Measurements from ENCODE around the gene FBXL17.
"Not testable (repeated sequence)": the region's sequence is repeated elsewhere in the genome, so short reads cannot be mapped to it uniquely, and the experiment has no call there.

Gene FBXL17

DNA sequence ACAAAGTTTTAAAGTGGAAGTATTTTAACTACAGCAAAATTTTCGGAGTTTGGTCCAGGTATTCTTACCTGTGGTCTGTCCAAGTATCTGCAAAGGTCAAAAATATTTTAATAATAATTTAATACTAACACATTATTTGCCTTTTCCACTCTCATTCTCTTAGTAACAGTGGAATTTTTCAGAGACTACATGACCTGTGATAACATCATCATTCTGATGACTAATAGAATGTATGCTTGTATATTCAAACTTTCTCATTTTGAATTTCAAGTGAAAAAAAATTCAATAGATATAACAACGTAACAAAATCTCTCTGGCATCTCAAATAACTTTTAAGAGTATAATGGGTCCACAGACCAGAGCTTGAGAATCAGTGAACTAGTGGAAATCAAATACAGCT, 78.3 kb downstream of the FBXL17 start:
- H3K4me3 ChIP-seq (ENCODE audit: low read depth in 1 of 2, low read length in 2 of 2) = no peak overlapping the region
- no peaks in the 10 kb centered on the region for H3K4me1 ChIP-seq (ENCODE audit: control insufficient read depth in 1 of 2, insufficient read depth in 2 of 2, low read length in 2 of 2)
- no peaks in the 10 kb centered on the region for H3K27me3 ChIP-seq (ENCODE audit: low read depth, low read length)
- H3K9me3 ChIP-seq (ENCODE audit: control insufficient read depth in 1 of 2, low read length in 2 of 2) = no peaks in the 10 kb centered on the region
- no peaks in the 10 kb centered on the region for H3K36me3 ChIP-seq (ENCODE audit: control insufficient read depth in 1 of 2, insufficient read depth in 2 of 2, low read length in 2 of 2)
- no peak overlapping the region for H3K27ac ChIP-seq (ENCODE audit: low read length)

GRCh38 chr5:108303086-108303485, 78.8 kb downstream of the FBXL17 start:
- Histone ChIP-seq H3K36me3 (ENCODE audit: control insufficient read depth in 1 of 2, insufficient read depth in 2 of 2, low read length in 2 of 2) (no peaks in the 10 kb centered on the region), H3K4me3 (ENCODE audit: low read depth in 1 of 2, low read length in 2 of 2) (no peak overlapping the region), H3K27ac (ENCODE audit: low read length) (no peak overlapping the region), H3K9me3 (ENCODE audit: control insufficient read depth in 1 of 2, low read length in 2 of 2) (no peaks in the 10 kb centered on the region), H3K27me3 (ENCODE audit: low read depth, low read length) (no peaks in the 10 kb centered on the region), H3K4me1 (ENCODE audit: control insufficient read depth in 1 of 2, insufficient read depth in 2 of 2, low read length in 2 of 2) (no peaks in the 10 kb centered on the region)

GRCh38 chr5:108297042-108297601, 84.8 kb downstream of the FBXL17 start:
- Histone ChIP-seq H3K4me1 (ENCODE audit: control insufficient read depth in 1 of 2, insufficient read depth in 2 of 2, low read length in 2 of 2) (no peaks in the 10 kb centered on the region), H3K9me3 (ENCODE audit: control insufficient read depth in 1 of 2, low read length in 2 of 2) (no peaks in the 10 kb centered on the region), H3K4me3 (ENCODE audit: low read depth in 1 of 2, low read length in 2 of 2) (no peak overlapping the region), H3K27me3 (ENCODE audit: low read depth, low read length) (no peaks in the 10 kb centered on the region), H3K27ac (ENCODE audit: low read length) (no peak overlapping the region), H3K36me3 (ENCODE audit: control insufficient read depth in 1 of 2, insufficient read depth in 2 of 2, low read length in 2 of 2) (no peaks in the 10 kb centered on the region)

GRCh38 chr5:108295578-108296368, 86.1 kb downstream of the FBXL17 start:
- H3K27me3 ChIP-seq (ENCODE audit: low read depth, low read length) = no peaks in the 10 kb centered on the region
- H3K4me3 ChIP-seq (ENCODE audit: low read depth in 1 of 2, low read length in 2 of 2) = no peak overlapping the region
- H3K27ac ChIP-seq (ENCODE audit: low read length) = peak overlapping the region; percentile 32
- H3K4me1 ChIP-seq (ENCODE audit: control insufficient read depth in 1 of 2, insufficient read depth in 2 of 2, low read length in 2 of 2) = no peaks in the 10 kb centered on the region
- H3K9me3 ChIP-seq (ENCODE audit: control insufficient read depth in 1 of 2, low read length in 2 of 2) = no peaks in the 10 kb centered on the region
- no peaks in the 10 kb centered on the region for H3K36me3 ChIP-seq (ENCODE audit: control insufficient read depth in 1 of 2, insufficient read depth in 2 of 2, low read length in 2 of 2)

GRCh38 chr5:108280960-108281569, 100.8 kb downstream of the FBXL17 start:
- Histone ChIP-seq H3K4me1 (ENCODE audit: control insufficient read depth in 1 of 2, insufficient read depth in 2 of 2, low read length in 2 of 2) (no peaks in the 10 kb centered on the region), H3K36me3 (ENCODE audit: control insufficient read depth in 1 of 2, insufficient read depth in 2 of 2, low read length in 2 of 2) (no peaks in the 10 kb centered on the region), H3K27ac (ENCODE audit: low read length) (no peak overlapping the region), H3K4me3 (ENCODE audit: low read depth in 1 of 2, low read length in 2 of 2) (no peak overlapping the region), H3K9me3 (ENCODE audit: control insufficient read depth in 1 of 2, low read length in 2 of 2) (peaks cover 0 to 3% of the 10 kb centered on the region in 2 donors), H3K27me3 (ENCODE audit: low read depth, low read length) (no peaks in the 10 kb centered on the region)

DNA sequence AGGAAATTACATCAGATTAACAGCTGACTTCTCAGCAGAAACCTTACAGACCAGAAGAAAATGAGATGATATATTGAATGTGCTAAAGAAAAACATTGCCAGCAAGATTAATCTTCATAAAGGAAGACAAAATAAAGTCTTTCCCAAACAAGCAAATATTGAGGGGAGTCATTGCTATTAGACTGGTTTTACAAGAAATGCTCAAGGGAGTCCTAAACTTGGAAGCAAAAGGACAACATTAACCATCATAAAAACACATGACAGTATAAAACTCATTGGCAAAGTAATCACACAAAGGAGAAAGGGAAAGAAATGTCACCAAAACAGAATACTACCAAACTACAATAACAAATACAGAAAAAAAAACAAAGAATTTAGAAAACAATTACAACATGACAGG, 101.7 kb downstream of the FBXL17 start:
- no peaks in the 10 kb centered on the region for H3K36me3 ChIP-seq (ENCODE audit: control insufficient read depth in 1 of 2, insufficient read depth in 2 of 2, low read length in 2 of 2)
- H3K4me1 ChIP-seq (ENCODE audit: control insufficient read depth in 1 of 2, insufficient read depth in 2 of 2, low read length in 2 of 2) = no peaks in the 10 kb centered on the region
- H3K27ac ChIP-seq (ENCODE audit: low read length) = no peak overlapping the region
- no peak overlapping the region for H3K4me3 ChIP-seq (ENCODE audit: low read depth in 1 of 2, low read length in 2 of 2)
- H3K9me3 ChIP-seq (ENCODE audit: control insufficient read depth in 1 of 2, low read length in 2 of 2) = no peaks in the 10 kb centered on the region
- H3K27me3 ChIP-seq (ENCODE audit: low read depth, low read length) = no peaks in the 10 kb centered on the region

- Histone ChIP-seq H3K36me3 (ENCODE audit: control insufficient read depth in 1 of 2, insufficient read depth in 2 of 2, low read length in 2 of 2) (no peaks in the 10 kb centered on the region), H3K4me3 (ENCODE audit: low read depth in 1 of 2, low read length in 2 of 2) (no peak overlapping the region), H3K9me3 (ENCODE audit: control insufficient read depth in 1 of 2, low read length in 2 of 2) (no peaks in the 10 kb centered on the region), H3K27me3 (ENCODE audit: low read depth, low read length) (no peaks in the 10 kb centered on the region), H3K27ac (ENCODE audit: low read length) (no peak overlapping the region), H3K4me1 (ENCODE audit: control insufficient read depth in 1 of 2, insufficient read depth in 2 of 2, low read length in 2 of 2) (no peaks in the 10 kb centered on the region)
Measured at GRCh38 chr5:108278285-108279240, 103.3 kb downstream of the FBXL17 start.

DNA sequence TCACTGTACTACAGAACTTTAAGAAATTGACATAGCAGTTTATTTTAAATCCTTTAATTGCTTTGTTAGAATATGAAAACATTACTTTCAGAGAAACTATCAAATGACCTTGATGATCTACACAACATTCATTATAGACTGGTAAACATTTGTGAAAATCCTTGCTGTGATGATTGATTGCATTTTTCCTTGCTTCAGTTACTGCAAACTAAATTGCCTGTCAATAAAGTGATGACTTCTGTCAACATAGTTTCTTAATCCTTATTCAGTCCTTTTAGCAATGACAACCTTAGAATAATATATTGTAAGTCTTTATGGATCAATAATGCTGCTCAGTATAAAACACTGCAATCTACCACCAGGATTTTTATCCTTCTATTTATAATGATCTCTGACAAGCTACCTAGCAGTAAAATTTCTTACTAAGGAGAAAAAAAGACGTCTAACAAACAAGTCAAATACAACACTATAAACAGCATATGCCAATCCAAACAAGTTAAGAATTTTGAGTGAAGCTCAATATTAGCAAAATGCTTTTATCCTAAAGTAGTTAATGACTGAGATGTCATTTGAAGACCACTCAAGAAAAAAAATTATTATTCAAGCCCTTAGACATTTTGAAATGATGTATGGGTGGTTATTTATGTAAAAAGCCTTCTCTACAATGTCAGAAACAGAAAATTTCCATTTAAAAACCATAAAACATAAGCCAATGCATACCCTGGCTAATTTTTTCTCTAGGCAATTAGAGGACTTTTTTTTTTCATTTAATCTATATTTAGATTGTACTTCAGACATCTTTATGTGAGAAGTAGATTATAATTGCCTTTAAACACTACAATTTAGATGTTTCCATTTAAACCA, 105.5 kb downstream of the FBXL17 start:
- no peaks in the 10 kb centered on the region for H3K4me1 ChIP-seq (ENCODE audit: control insufficient read depth in 1 of 2, insufficient read depth in 2 of 2, low read length in 2 of 2)
- no peak overlapping the region for H3K4me3 ChIP-seq (ENCODE audit: low read depth in 1 of 2, low read length in 2 of 2)
- H3K9me3 ChIP-seq (ENCODE audit: control insufficient read depth in 1 of 2, low read length in 2 of 2) = no peaks in the 10 kb centered on the region
- H3K27ac ChIP-seq (ENCODE audit: low read length) = no peak overlapping the region
- H3K36me3 ChIP-seq (ENCODE audit: control insufficient read depth in 1 of 2, insufficient read depth in 2 of 2, low read length in 2 of 2) = no peaks in the 10 kb centered on the region
- H3K27me3 ChIP-seq (ENCODE audit: low read depth, low read length) = no peaks in the 10 kb centered on the region

- not testable (repeated sequence) for H3K9me3 ChIP-seq (ENCODE audit: control insufficient read depth in 1 of 2, low read length in 2 of 2); H3K27me3 ChIP-seq (ENCODE audit: low read depth, low read length); H3K4me3 ChIP-seq (ENCODE audit: low read depth in 1 of 2, low read length in 2 of 2); H3K4me1 ChIP-seq (ENCODE audit: control insufficient read depth in 1 of 2, insufficient read depth in 2 of 2, low read length in 2 of 2); H3K36me3 ChIP-seq (ENCODE audit: control insufficient read depth in 1 of 2, insufficient read depth in 2 of 2, low read length in 2 of 2); H3K27ac ChIP-seq (ENCODE audit: low read length)
Measured at GRCh38 chr5:108274080-108274479, 107.8 kb downstream of the FBXL17 start.

GRCh38 chr5:108271127-108271526, 110.8 kb downstream of the FBXL17 start:
- Histone ChIP-seq H3K27ac (ENCODE audit: low read length) (no peak overlapping the region), H3K4me3 (ENCODE audit: low read depth in 1 of 2, low read length in 2 of 2) (no peak overlapping the region), H3K27me3 (ENCODE audit: low read depth, low read length) (no peaks in the 10 kb centered on the region), H3K36me3 (ENCODE audit: control insufficient read depth in 1 of 2, insufficient read depth in 2 of 2, low read length in 2 of 2) (no peaks in the 10 kb centered on the region), H3K4me1 (ENCODE audit: control insufficient read depth in 1 of 2, insufficient read depth in 2 of 2, low read length in 2 of 2) (no peaks in the 10 kb centered on the region), H3K9me3 (ENCODE audit: control insufficient read depth in 1 of 2, low read length in 2 of 2) (no peaks in the 10 kb centered on the region)

Data from muscle layer of duodenum (tissue), 2 donors.